Measurements from ENCODE around the gene GAD2.

GAD2 gene

GRCh38 chr10:26251925-26252324 is 35.4 kb downstream of the GAD2 start:
- Histone ChIP-seq H3K27ac (ENCODE audit: low read length) (no peak overlapping the region), H3K36me3 (ENCODE audit: control insufficient read depth, insufficient read depth, low read length) (no peaks in the 10 kb centered on the region), H3K4me1 (ENCODE audit: control insufficient read depth, insufficient read depth, low read length) (no peaks in the 10 kb centered on the region; the same call in 1 of the 2 replicates), H3K27me3 (ENCODE audit: control insufficient read depth, insufficient read depth, low read length) (no peaks in the 10 kb centered on the region), H3K9me3 (ENCODE audit: control insufficient read depth, insufficient read depth, low read length) (no peaks in the 10 kb centered on the region), H3K4me3 (ENCODE audit: low read length) (no peak overlapping the region)
- no peak for DNase-seq (ENCODE audit: low read depth, low spot score)
- no CpG with 5 or more reads among the region's 6 CpGs for WGBS (ENCODE audit: insufficient coverage, insufficient read length)

- Histone ChIP-seq H3K4me3 (ENCODE audit: low read length) (no peak overlapping the region), H3K27ac (ENCODE audit: low read length) (no peak overlapping the region), H3K4me1 (ENCODE audit: control insufficient read depth, insufficient read depth, low read length) (no peaks in the 10 kb centered on the region), H3K27me3 (ENCODE audit: control insufficient read depth, insufficient read depth, low read length) (no peaks in the 10 kb centered on the region), H3K36me3 (ENCODE audit: control insufficient read depth, insufficient read depth, low read length) (no peaks in the 10 kb centered on the region), H3K9me3 (ENCODE audit: control insufficient read depth, insufficient read depth, low read length) (no peaks in the 10 kb centered on the region)
- DNase-seq (ENCODE audit: low read depth, low spot score) = no peak
- WGBS (ENCODE audit: insufficient coverage, insufficient read length) = no CpG with 5 or more reads among the region's 7 CpGs
Observed at GRCh38 chr10:26254616-26255015, 38.0 kb downstream of the GAD2 start.

DNA sequence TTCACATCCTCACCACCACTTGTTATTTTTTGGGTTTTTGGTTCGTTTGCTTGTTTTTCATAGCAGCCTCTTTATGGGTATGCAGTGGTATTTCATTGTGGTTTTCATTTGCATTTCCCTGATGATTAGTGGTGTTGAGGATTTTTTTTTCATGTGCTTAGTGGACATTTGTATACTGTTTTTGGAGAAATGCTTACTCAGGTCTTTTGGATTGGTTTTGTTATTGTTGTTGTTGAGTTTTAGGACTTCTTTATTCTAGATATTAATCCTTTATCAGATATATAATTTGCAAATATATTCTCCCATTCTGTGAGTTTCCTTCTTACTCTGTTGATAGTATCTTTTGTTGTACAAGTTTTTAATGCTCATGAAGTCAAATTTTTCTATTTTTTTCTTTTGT is 42.8 kb downstream of the GAD2 start:
- H3K27ac ChIP-seq (ENCODE audit: low read length) = no peak overlapping the region
- H3K27me3 ChIP-seq (ENCODE audit: control insufficient read depth, insufficient read depth, low read length) = no peaks in the 10 kb centered on the region
- no peak for DNase-seq (ENCODE audit: low read depth, low spot score)
- WGBS (ENCODE audit: insufficient coverage, insufficient read length) = no CpG with 5 or more reads among the region's 1 CpG
- H3K9me3 ChIP-seq (ENCODE audit: control insufficient read depth, insufficient read depth, low read length) = no peaks in the 10 kb centered on the region
- H3K4me1 ChIP-seq (ENCODE audit: control insufficient read depth, insufficient read depth, low read length) = no peaks in the 10 kb centered on the region
- H3K36me3 ChIP-seq (ENCODE audit: control insufficient read depth, insufficient read depth, low read length) = no peaks in the 10 kb centered on the region
- H3K4me3 ChIP-seq (ENCODE audit: low read length) = no peak overlapping the region

DNA sequence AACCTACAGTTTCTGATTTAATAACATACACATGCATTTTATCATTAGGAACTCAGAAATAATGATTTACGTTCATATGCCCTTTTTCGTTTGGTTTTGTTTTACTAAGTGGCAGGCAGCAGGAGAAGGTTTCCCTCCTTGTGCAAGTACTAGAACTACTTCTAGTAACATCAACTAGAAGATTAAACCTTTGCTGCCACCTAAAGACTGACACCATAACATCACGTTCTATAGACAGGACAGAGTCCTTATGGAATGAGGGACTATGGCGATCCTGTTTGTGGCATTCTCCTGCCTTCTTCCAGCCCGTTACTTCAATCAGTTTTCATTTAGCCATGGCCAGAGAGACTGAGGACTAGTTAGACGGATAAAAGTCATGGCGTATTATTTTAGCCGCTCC is 53.2 kb downstream of the GAD2 start:
- Histone ChIP-seq H3K4me1 (ENCODE audit: control insufficient read depth, insufficient read depth, low read length) (no peaks in the 10 kb centered on the region), H3K36me3 (ENCODE audit: control insufficient read depth, insufficient read depth, low read length) (no peaks in the 10 kb centered on the region), H3K27me3 (ENCODE audit: control insufficient read depth, insufficient read depth, low read length) (no peaks in the 10 kb centered on the region), H3K9me3 (ENCODE audit: control insufficient read depth, insufficient read depth, low read length) (no peaks in the 10 kb centered on the region), H3K4me3 (ENCODE audit: low read length) (no peak overlapping the region), H3K27ac (ENCODE audit: low read length) (no peak overlapping the region)
- WGBS (ENCODE audit: insufficient coverage, insufficient read length) = no CpG with 5 or more reads among the region's 8 CpGs
- peak; percentile 27 for DNase-seq (ENCODE audit: low read depth, low spot score)

DNA sequence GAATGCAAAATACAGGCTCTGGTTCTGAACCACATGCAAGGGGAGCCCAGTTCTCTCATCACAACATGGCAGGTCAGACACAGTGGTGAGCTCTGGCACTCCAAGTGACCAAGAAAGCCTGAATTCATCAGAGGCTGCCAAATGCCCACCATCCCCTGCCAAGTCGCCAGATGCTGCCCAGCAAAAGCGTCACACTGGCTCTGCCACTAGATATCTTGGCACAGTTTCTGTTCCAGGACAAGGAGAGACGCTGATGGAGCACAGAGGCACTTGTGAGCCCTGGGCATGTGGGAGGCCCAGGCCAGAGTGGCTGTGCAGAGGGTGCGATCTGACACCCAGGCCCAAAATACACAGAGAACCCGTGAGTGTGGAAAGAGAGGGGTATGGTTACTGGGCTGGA is 57.8 kb downstream of the GAD2 start:
- WGBS (ENCODE audit: insufficient coverage, insufficient read length) = no CpG with 5 or more reads among the region's 5 CpGs
- no peaks in the 10 kb centered on the region for H3K9me3 ChIP-seq (ENCODE audit: control insufficient read depth, insufficient read depth, low read length)
- H3K27ac ChIP-seq (ENCODE audit: low read length) = no peak overlapping the region
- H3K4me3 ChIP-seq (ENCODE audit: low read length) = no peak overlapping the region
- DNase-seq (ENCODE audit: low read depth, low spot score) = no peak
- no peaks in the 10 kb centered on the region for H3K27me3 ChIP-seq (ENCODE audit: control insufficient read depth, insufficient read depth, low read length)
- no peaks in the 10 kb centered on the region for H3K36me3 ChIP-seq (ENCODE audit: control insufficient read depth, insufficient read depth, low read length)
- no peaks in the 10 kb centered on the region for H3K4me1 ChIP-seq (ENCODE audit: control insufficient read depth, insufficient read depth, low read length)

GRCh38 chr10:26278295-26278694 is 61.7 kb downstream of the GAD2 start:
- Histone ChIP-seq H3K27ac (ENCODE audit: low read length) (no peak overlapping the region), H3K27me3 (ENCODE audit: control insufficient read depth, insufficient read depth, low read length) (no peaks in the 10 kb centered on the region), H3K36me3 (ENCODE audit: control insufficient read depth, insufficient read depth, low read length) (no peaks in the 10 kb centered on the region), H3K9me3 (ENCODE audit: control insufficient read depth, insufficient read depth, low read length) (no peaks in the 10 kb centered on the region), H3K4me1 (ENCODE audit: control insufficient read depth, insufficient read depth, low read length) (no peaks in the 10 kb centered on the region), H3K4me3 (ENCODE audit: low read length) (no peak overlapping the region)
- DNase-seq (ENCODE audit: low read depth, low spot score) = no peak
- no CpG with 5 or more reads among the region's 3 CpGs for WGBS (ENCODE audit: insufficient coverage, insufficient read length)

GRCh38 chr10:26290236-26290635 is 73.7 kb downstream of the GAD2 start:
- no peak for DNase-seq (ENCODE audit: low read depth, low spot score)
- H3K27me3 ChIP-seq (ENCODE audit: control insufficient read depth, insufficient read depth, low read length) = no peaks in the 10 kb centered on the region

DNA sequence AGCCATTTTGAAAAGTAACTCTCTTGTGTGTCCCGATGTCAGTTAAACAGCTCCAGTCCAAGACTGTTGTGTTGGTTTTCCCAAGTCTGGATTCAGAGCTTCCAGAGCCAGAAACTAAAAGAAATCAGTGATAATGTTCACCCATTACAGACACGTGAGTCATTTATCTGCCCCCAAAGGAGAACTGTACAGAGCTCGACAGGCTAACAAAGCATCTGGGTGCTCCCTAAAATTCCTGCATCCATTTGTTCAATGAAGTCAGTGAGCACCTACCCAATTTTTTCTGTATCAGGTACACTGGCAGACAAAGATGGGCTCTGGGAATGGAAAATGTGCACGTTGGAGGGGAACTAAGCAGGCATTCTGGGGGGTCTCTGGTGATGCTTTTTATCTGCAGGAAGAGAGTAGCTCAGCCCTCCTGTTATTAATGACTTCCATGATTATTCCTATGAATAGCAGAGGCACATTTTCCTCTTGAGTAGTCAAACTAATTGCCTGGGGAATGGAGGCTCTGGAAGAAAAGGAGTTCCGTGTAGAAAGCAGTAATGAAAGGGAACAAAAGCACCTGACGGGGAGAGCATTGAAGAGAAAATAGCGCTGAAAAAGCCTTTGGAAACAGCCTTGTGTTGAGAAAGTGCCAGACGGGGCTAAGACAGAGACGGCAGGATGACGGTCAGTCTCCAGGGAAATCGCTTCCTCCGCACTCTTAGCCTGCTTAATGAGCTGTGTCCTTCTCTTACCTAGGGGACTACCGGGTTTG is 75.3 kb downstream of the GAD2 start:
- no CpG with 5 or more reads among the region's 13 CpGs for WGBS (ENCODE audit: insufficient coverage, insufficient read length)
- DNase-seq (ENCODE audit: low read depth, low spot score) = no peak
- Histone ChIP-seq H3K4me1 (ENCODE audit: control insufficient read depth, insufficient read depth, low read length) (no peaks in the 10 kb centered on the region), H3K4me3 (ENCODE audit: low read length) (no peak overlapping the region), H3K9me3 (ENCODE audit: control insufficient read depth, insufficient read depth, low read length) (no peaks in the 10 kb centered on the region), H3K36me3 (ENCODE audit: control insufficient read depth, insufficient read depth, low read length) (no peaks in the 10 kb centered on the region), H3K27me3 (ENCODE audit: control insufficient read depth, insufficient read depth, low read length) (no peaks in the 10 kb centered on the region), H3K27ac (ENCODE audit: low read length) (no peak overlapping the region)

More at GRCh38 chr10:26290236-26290635, 73.7 kb downstream of the GAD2 start:
- Histone ChIP-seq H3K4me3 (ENCODE audit: low read length) (no peak overlapping the region), H3K9me3 (ENCODE audit: control insufficient read depth, insufficient read depth, low read length) (no peaks in the 10 kb centered on the region), H3K36me3 (ENCODE audit: control insufficient read depth, insufficient read depth, low read length) (no peaks in the 10 kb centered on the region), H3K27ac (ENCODE audit: low read length) (no peak overlapping the region), H3K4me1 (ENCODE audit: control insufficient read depth, insufficient read depth, low read length) (no peaks in the 10 kb centered on the region)
- no CpG with 5 or more reads among the region's 4 CpGs for WGBS (ENCODE audit: insufficient coverage, insufficient read length)

DNA sequence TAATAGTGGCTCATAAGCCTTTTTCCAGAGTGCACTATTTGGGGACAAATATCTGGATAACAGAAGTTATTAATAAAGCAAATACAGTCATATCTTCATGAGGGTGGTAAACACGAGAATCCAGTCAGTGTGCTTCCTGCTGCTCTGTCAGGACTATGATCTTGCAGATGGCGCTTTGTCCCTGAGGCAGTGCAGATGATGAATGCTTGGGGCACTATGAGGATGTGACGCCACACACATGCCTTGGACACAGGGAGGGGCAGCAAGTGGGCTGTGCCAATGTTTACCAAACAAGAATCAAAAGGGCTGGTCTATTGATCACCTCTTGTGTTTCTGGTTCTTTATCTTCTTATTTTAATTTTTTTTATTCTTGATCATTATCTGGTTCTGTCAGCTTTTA is 79.8 kb downstream of the GAD2 start:
- Histone ChIP-seq H3K36me3 (ENCODE audit: control insufficient read depth, insufficient read depth, low read length) (no peaks in the 10 kb centered on the region), H3K9me3 (ENCODE audit: control insufficient read depth, insufficient read depth, low read length) (no peaks in the 10 kb centered on the region), H3K4me3 (ENCODE audit: low read length) (no peak overlapping the region), H3K27ac (ENCODE audit: low read length) (no peak overlapping the region), H3K27me3 (ENCODE audit: control insufficient read depth, insufficient read depth, low read length) (no peaks in the 10 kb centered on the region), H3K4me1 (ENCODE audit: control insufficient read depth, insufficient read depth, low read length) (no peaks in the 10 kb centered on the region)
- WGBS (ENCODE audit: insufficient coverage, insufficient read length) = no CpG with 5 or more reads among the region's 3 CpGs
- DNase-seq (ENCODE audit: low read depth, low spot score) = no peak

GRCh38 chr10:26300001-26300400 is 83.4 kb downstream of the GAD2 start:
- DNase-seq (ENCODE audit: low read depth, low spot score) = no peak
- Histone ChIP-seq H3K27me3 (ENCODE audit: control insufficient read depth, insufficient read depth, low read length) (no peaks in the 10 kb centered on the region), H3K27ac (ENCODE audit: low read length) (no peak overlapping the region), H3K9me3 (ENCODE audit: control insufficient read depth, insufficient read depth, low read length) (no peaks in the 10 kb centered on the region), H3K4me1 (ENCODE audit: control insufficient read depth, insufficient read depth, low read length) (no peaks in the 10 kb centered on the region), H3K36me3 (ENCODE audit: control insufficient read depth, insufficient read depth, low read length) (no peaks in the 10 kb centered on the region), H3K4me3 (ENCODE audit: low read length) (no peak overlapping the region)
- WGBS (ENCODE audit: insufficient coverage, insufficient read length) = no CpG with 5 or more reads among the region's 2 CpGs

- H3K9me3 ChIP-seq (ENCODE audit: control insufficient read depth, insufficient read depth, low read length) = no peaks in the 10 kb centered on the region
- H3K36me3 ChIP-seq (ENCODE audit: control insufficient read depth, insufficient read depth, low read length) = no peaks in the 10 kb centered on the region
- H3K4me3 ChIP-seq (ENCODE audit: low read length) = no peak overlapping the region
- no peak overlapping the region for H3K27ac ChIP-seq (ENCODE audit: low read length)
- no peak for DNase-seq (ENCODE audit: low read depth, low spot score)
- H3K4me1 ChIP-seq (ENCODE audit: control insufficient read depth, insufficient read depth, low read length) = no peaks in the 10 kb centered on the region
- no peaks in the 10 kb centered on the region for H3K27me3 ChIP-seq (ENCODE audit: control insufficient read depth, insufficient read depth, low read length)
Observed at GRCh38 chr10:26303366-26303765, 86.8 kb downstream of the GAD2 start.
